Hepatocyte (in vitro differentiated cells): ENCODE measurements around the gene C1QTNF2.

ENCODE experiments used
- CTCF ChIP-seq: fragments of 200-600 bp; sonication (generic); IDR thresholded peaks from 2 replicates; pipeline ENCODE4 v1.5.1; 2016; ENCODE audit warnings: antibody characterized with exemption, mild to moderate bottlenecking; ENCODE audit not compliant: poor library complexity
- EZH2 ChIP-seq: fragments of 200-600 bp; sonication (generic); IDR thresholded peaks from 2 replicates; pipeline ENCODE4 v1.6.1; 2016; ENCODE audit warnings: antibody characterized with exemption, mild to moderate bottlenecking, borderline replicate concordance

GRCh38 chr5:160361624-160362228 is 8.7 kb downstream of the C1QTNF2 start:
- TF ChIP-seq CTCF (no peak), EZH2 (no peak)
